Omental fat pad (tissue), 4 donors: ENCODE results near the gene RNF40. TPM values are rescaled to one million over a fixed set of nuclear protein-coding genes. Genes with fewer than 3 reads are reported as not detected.

Experiments
- ATAC-seq: fragments of 150-250 bp; one replicate; pipeline ENCODE4 v1.9.1; 2016; ENCODE audit warnings: mild to moderate bottlenecking, moderate library complexity; ENCODE audit not compliant: low FRiP score
- DNase-seq: peaks from one replicate; pipeline ENCODE4 v3.0.0-alpha.2; 2019; ENCODE audit warnings: low spot score
- CTCF ChIP-seq, 3 donors: fragments of 450-650 bp; IDR thresholded peaks; one replicate each; pipeline ENCODE4 v1.5.1; 2016 to 2017; ENCODE audit warnings: antibody characterized with exemption in 3 of 3, mild to moderate bottlenecking in 3 of 3, moderate library complexity in 2 of 3
- total RNA-seq, 4 donors: library from RNA; depleted of rRNA; stranded (reverse); fragments of >200 nt; gene quantifications; one replicate each; pipeline ENCODE4 v1.1.0, GENCODE V29; 2016

Gene RNF40
- total RNA-seq, 4 donors from 2014 or later, result 53.9 to 77.7 (median 69.5) TPM

DNA sequence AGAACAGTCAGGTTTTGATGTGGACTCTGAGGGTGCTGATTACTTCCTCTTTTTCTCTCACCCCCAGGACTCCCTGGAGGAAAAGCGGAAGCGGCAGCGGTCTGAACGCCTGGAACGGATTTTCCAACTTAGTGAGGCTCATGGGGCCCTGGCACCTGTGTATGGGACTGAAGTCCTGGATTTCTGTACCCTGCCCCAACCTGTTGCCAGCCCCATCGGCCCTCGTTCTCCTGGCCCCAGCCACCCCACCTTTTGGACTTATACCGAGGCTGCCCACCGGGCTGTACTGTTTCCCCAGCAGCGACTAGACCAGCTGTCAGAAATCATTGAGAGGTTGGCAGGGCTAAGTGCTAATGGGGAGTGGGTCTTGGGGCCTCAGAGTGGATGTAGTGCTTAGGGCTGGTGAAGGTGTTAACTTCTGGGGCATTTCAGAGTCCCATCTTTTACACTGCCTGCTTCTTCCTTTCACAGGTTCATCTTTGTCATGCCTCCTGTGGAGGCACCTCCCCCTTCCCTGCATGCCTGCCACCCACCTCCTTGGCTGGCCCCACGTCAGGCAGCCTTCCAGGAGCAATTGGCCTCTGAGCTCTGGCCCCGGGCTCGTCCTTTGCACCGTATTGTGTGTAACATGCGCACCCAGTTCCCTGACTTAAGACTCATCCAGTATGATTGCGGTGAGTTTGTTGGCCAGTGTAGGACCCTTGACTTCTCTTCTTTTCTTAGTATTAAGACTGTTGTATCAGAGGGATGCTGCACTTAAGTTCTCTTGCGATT, 33.0 kb upstream of the RNF40 start:
- ATAC-seq, result no peak
- no peak for DNase-seq
- TF ChIP-seq CTCF (IDR thresholded peaks at IDR 0.05), result no peak

DNA sequence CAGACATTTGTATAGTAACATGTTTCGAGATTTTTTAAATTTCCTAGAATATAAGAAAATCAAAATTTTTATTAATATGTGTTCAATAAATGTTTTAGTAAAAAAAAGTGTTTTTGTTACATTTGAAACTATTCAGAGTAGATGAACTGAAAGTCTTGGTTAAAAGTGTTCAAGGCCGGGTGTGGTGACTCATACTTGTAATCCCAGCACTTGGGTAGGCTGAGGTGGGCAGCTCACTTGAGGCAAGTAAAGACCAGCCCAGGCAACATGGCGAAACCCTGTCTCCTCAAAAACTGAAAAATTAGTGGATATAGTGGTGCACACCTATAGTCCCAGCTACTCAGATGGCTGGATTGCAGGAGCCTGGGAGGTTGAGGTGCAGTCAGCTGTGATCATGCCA, 30.7 kb upstream of the RNF40 start:
- no peak for DNase-seq
- no peak for ATAC-seq
- no peak for TF ChIP-seq CTCF (IDR thresholded peaks at IDR 0.05)

DNA sequence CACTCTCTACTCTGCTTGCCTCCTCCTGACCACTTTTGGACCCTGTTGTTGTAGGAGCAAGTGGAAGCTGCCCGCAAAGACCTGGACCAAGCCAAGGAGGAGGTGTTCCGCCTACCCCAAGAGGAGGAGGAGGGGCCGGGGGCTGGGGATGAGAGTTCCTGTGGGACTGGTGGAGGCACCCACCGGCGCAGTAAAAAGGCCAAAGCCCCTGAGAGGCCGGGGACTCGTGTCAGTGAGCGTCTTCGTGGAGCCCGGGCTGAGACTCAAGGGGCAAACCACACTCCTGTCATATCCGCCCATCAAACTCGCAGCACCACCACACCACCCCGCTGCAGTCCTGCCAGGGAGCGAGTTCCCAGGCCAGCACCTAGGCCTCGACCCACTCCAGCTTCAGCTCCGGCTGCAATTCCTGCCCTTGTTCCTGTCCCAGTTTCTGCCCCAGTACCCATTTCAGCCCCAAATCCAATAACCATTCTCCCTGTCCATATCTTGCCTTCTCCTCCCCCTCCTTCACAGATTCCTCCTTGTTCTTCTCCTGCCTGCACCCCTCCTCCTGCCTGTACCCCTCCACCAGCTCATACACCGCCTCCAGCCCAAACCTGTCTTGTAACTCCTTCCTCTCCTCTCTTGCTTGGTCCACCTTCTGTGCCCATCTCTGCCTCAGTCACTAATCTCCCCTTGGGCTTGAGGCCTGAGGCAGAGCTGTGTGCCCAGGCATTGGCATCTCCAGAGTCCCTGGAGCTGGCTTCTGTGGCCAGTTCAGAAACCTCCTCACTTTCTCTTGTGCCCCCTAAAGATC, 24.9 kb upstream of the RNF40 start:
- ATAC-seq (no peak), DNase-seq (no peak)
- no peak for TF ChIP-seq CTCF (IDR thresholded peaks at IDR 0.05)

DNA sequence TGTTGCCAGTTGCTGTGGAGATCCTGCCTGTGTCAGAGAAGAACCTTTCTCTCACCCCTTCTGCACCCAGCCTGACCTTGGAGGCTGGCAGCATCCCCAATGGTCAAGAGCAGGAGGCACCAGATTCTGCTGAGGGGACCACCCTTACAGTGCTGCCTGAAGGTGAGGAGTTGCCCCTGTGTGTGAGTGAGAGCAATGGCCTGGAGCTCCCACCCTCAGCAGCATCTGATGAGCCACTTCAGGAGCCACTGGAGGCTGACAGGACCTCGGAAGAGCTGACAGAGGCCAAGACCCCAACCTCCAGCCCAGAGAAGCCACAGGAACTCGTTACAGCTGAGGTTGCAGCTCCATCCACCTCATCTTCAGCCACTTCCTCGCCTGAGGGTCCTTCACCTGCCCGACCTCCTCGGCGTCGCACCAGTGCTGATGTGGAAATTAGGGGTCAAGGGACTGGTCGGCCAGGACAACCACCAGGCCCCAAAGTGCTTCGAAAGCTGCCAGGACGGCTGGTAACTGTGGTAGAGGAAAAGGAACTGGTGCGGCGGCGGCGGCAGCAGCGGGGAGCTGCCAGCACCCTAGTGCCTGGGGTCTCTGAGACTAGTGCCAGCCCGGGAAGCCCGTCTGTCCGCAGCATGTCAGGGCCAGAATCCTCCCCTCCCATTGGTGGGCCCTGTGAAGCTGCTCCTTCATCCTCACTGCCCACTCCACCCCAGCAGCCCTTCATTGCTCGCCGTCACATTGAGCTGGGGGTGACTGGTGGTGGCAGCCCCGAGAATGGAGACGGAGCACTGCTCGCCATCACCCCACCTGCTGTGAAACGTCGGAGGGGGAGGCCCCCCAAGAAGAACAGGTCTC, 24.1 kb upstream of the RNF40 start:
- ATAC-seq (no peak), DNase-seq (no peak)
- TF ChIP-seq CTCF (IDR thresholded peaks at IDR 0.05), result no peak

DNA sequence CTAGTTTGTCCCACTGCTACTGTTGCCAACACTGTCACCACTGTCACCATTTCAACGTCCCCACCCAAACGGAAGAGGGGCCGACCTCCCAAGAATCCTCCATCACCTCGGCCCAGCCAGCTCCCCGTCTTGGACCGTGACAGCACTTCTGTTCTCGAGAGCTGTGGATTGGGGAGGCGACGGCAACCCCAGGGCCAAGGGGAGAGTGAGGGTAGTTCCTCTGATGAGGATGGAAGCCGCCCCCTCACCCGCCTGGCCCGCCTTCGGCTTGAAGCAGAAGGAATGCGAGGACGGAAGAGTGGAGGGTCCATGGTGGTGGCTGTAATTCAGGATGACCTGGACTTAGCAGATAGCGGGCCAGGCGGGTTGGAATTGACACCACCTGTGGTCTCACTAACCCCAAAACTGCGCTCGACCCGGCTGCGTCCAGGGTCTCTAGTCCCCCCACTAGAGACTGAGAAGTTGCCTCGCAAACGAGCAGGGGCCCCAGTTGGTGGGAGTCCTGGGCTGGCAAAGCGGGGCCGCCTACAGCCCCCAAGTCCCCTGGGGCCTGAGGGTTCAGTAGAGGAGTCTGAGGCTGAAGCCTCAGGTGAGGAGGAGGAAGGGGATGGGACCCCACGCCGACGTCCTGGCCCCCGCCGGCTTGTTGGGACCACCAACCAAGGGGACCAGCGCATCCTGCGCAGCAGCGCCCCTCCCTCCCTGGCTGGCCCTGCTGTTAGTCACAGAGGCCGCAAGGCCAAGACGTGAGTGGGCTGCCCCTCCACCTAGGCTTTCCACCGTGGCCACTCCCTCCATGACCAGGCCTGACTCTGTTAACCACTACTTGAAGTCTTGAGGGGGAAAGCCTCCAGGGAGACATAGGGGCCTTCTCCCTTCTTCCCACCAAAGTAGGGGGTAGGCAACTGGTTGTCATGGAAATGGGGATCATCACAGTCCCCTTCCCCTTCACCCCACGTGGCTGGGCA, 22.9 kb upstream of the RNF40 start:
- TF ChIP-seq CTCF (IDR thresholded peaks at IDR 0.05), result no peak
- ATAC-seq, result no peak
- DNase-seq, result no peak
